NOMO-1 treated with dmso at 0.1 percent for 144 hours (cell line): Measurements from ENCODE around the gene TNFAIP2.

Experiments used
- DNase-seq: peaks from one replicate; lab custom pipeline; 2025; ENCODE audit not compliant: unreplicated experiment; lab: John Stamatoyannopoulos, UW

Gene TNFAIP2

DNA sequence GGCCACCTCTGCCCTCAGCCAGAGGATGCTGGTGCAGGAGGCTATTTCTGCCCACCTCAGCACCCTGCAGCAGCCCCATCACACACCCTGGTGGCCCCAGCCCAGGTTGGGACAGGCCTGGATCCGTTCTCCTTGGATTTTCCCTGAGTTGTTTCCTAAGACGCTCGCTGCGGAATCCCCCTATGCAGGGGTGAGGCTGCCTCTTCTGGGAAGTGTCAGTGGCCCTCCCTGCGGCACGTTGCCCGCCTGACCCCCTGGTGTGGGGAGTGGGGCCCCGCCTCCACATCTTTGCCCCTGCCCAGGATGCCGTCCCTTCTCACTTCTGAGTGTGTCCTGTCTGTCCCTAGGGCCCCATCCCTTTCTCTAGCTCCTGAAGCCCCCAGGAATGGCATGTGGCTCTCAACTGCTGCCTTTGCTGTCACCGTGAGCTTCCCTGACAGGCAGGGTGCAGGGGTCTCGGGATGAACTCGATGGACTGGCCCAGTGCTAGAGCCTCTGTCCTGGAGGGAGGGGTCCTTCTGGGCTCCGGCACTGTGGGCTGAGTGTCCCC is 29.3 kb upstream of the TNFAIP2 start:
- no peak for DNase-seq

DNA sequence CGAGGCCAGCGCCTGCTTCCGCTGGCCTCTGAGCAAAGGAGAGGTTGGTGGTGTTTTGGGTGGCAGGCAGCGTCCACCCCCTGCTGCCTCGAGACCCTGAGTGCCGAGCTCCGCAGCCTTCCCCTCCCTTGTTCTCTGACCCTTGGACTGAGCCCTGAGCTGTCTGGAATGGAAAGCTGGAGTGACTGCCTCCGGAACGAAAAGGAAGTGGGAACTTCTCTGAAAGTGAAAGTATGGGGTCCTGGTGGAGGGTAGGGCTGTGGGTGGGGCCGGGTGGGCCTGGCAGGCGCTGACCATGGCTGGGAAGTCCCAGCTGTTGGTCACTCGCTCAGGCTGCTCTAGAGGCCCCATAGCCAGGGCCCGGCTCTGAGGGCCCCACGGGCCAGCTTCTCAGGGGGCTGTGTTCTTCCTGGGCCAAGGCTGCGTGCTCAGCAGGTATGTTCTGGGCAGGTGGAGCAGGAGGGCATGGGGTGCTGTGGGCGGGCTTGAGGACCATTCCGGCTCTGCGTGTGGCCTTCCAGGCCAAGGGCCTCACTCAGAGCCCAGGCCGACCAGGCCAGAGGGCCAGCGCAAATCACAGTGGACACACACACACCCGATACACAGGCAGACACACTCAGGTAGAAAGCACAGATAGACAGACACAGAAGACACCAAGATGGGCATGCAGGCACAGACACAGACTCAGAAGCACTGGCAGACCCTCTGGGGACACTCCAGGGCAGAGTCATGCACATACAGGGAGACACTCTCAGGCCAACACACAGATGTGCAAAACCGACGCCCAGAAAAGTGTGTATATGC is 28.7 kb upstream of the TNFAIP2 start, which contains the start of gene EXOC3L4:
Gene EXOC3L4 (plus strand): TSS at position 320 of the 804 bp plus-strand sequence. CDS start 5,495 bp downstream, outside the sequence.
- DNase-seq = no peak

DNA sequence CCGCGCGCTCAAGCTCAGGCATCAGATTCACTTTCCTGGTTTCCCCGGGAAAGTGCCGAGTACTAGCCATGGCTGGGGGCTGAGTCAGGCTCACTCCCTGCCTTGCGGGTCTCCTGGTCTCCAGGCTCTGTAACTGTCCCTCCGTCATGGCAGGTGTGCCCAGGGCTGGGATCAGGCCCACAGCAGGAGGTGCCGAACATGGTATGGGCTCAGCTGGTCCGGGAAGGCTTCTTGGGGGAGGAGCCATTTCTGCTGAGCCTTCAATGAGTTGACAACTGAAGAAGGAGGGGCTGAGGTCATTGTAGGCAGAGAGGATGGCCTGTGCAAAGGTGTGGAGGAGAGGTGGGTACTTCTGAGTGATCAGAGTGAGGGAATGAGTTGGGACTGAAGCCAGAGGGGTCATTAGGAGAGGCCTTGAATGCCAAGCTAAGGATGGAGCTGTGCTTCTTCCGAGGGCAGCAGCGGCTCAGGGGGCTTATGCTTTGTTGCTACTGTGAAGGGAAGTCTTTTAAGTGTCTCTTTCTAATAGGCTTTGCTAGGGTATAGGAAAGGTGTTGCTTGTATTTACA is 28.0 kb upstream of the TNFAIP2 start:
- no peak for DNase-seq

DNA sequence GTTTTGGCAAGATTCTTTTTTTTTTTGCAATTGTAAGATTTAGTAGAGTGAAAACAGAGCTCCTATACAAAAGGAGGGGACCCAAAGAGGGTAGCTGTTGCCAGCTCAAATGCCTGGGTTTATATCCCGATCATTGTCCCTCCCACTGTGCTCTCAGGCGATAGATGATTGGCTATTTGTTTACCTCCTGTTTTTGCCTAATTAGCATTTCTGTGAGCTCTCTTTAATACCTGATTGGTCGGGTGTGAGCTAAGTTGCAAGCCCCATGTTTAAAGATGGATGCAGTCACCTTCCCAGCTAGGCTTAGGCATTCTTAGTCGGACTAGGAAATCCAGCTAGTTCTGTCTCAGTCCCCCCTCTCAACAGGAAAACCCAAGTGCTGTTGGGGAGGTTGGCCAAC is 26.9 kb upstream of the TNFAIP2 start:
- no peak for DNase-seq

DNA sequence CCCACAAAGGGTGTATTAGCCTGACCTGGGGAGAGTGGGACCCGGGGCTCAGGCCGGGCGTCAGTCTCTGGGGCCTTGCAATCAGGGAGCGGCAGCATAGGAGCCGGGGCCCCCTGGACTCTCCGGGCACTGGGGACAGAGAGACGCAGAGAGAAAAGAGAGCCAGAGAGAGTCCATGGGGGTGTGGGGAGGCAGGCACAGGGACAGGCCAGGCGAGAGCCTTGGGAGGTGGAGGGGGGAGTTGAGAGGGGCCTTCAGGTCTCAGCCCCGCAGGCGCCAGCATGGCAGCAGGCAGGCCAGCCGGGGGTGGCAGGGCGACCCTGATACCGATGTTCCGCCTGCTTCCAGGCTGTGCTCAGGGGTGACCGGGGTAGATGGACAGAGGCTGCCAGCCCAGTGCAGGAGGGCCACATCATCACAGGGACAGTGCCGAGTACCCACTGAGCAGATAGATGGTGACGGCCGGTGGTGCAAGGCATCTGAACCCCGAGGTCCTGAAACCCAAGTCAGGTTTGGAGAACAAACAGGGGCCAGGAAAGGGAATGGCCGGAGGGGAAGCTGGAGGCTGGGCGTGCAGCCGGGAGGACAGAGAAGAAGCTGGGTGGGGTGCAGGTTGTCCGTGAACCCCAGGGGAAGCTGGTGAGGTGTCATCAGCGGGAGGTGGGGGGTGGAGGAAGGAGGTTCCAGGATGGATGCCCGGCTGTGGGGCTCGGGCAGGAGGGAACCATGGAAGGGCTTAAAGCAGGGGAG is 25.8 kb upstream of the TNFAIP2 start:
- DNase-seq = no peak

DNA sequence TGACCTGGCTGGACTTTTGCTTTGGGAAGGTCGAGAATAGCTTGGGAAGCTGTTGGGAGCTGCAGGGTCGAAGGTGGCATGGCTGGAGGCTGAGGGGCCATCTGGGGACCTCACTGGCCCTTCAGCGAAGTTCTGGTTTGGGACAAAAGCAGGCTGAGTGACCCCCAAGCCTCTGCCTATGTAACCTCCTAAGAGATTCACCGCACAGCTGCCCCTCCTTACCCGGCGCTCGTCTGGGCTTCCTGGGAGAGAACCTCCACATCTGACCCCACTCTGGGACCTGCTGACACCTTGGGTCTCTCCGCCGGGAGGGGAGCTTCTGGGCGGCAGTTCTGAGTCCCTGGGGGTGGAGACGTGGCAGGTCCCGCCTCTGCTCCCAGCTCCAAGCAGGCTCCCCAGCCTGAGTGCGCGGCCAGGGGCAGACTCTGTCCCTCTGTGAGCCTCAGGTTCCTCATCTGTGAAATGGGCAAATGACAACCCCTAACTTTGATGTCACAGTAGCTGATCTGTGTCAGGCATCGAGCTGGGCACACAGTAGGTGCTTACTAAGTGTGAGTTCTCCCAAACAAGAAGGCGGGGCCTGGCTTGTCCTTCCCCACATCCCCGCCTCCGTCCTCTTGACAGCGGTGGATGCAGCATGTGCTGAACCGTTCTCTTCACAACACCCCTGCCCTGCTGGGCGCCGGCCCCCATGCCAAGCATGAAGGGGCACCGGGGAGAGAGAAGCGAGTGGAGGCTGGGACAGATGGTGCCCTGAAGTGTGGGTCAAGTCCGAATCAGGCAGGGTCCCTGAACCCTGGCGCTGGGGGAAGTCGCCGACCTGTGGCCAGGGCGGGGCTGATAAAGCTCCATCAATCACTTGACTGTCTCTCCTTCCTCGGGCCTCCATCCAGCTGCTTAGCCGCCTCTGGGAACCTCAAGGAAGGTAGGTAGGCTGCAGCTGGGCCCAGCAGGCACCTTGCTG is 25.0 kb upstream of the TNFAIP2 start:
- DNase-seq = no peak

DNA sequence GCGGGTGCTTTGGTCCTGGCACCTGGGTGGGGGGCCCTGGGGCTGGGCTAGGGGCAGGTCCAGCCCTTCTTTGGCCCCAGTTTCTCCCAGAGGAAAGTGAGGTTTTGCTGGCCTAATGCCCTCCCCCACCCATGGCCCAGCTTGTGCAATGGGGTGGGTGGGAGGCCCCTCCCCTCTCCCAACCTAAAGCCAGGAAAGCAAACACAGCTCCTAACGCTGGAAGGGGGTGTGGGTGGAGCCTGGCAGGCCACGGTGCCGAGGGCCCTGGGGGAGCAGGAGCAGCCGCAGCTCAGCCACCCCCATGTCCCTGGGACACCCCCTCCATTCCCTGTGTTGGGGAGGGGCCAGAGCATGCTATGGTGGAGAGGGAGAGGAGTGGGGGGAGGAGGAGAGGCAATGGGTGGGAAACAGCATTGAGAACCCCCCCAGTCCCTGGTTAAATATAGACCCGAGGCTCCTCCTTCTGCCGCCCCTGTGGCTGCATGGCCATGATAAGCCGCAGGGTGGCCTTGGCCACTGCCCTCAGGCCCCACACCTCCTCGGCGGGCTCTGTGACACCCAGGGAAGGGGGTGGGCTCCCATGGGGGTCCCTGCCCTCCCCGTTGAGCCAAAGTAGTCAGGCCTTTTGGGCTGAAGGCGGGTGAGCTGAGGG is 24.1 kb upstream of the TNFAIP2 start:
- DNase-seq = no peak

DNA sequence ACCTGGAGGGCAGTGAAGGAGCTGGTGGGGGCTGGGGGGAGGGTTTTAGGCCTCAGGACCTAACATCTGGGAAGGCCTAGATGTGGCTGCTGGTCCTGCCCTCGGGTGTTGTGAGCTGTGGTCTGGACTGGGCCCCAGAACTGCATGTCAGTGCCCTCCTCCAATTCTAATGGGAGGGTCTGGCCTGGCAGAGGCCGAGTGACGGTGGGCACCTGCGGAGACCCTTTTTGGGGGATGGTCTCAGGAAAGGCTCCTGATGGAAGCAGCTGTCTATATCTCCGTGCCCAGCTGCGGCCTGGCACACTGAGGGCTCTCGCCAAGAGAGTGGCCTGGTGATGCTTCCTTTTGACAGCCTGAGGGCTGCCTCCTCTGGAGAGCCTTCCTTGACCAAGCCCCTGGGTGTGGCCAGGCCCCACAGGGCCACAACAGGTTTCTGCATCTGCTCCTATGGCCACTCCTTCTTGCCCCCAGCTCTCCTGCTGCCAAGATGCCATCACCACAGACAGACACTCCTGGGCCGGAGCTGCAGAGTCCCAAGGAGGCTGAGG is 23.5 kb upstream of the TNFAIP2 start:
- DNase-seq = no peak

DNA sequence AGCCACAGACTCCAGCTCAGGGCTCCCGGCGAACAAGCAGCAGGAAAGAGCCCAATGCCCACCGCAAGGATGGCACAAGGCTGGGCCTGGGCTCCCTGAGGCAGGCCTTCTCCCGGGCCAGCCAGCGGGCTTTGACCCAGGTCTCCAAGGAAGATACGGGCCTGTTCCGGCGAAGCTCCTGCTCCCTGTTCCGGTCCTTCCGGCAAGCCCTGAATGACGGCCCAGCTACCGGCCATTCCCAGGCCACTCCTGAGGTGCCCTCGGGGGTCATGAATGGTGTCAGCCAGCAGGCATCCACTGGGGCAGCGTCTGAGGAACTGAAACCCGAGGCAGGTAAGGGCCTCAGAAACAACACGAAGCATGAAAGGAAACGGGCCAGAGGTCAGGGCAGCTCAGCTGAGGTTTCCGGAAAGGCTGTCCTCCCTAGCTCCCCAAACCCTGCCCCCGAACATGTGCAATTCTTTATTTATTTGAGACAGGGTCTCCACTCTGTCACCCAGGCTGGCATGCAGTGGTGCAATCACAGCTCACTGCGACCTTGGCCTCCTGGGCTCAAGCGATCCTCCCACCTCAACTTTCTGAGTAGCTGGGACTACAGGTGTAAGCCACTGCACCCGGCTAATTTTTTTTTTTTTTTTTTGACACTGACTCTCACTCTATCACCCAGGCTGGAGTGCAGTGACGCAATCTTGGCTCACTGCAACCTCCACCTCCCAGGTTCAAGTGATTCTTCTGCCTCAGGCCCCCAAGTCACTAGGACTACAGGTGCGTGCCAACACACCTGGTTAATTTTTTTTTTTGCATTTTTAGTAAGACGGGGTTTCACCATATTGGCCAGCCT is 22.8 kb upstream of the TNFAIP2 start:
- no peak for DNase-seq

DNA sequence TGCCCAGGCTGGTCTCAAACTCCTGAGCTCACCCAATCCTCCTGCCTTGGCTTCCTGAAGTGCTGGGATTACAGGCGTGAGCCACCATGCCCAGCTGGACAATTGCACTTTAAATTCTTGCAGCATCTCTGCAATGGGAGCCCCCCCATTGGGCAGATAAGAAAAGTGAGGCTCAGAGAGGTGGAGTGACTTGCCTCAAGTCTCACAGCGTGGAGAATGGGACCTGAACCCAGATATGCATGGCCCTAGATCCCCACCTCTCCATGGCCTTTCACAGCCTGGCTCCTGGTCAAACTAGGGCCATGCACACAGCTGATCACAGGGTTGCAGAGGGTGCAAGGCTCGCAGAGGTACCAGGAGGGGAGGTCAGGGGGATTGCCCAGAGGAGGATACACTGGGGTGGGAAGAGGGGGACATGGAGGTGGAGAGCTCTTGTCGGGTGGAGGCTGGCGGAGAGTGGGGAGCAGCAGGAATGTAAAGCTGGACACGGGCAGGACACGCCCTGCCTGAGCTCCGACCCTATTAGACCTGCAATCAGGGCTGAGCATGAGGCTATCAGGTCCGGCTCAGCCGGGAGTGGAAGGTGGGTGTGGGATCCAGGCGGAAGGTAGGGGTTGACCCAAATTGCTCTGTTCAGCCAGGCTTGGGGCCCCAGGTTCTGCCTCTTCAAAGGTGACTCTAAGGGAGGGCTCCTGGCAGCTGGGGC is 21.9 kb upstream of the TNFAIP2 start:
- DNase-seq = no peak

DNA sequence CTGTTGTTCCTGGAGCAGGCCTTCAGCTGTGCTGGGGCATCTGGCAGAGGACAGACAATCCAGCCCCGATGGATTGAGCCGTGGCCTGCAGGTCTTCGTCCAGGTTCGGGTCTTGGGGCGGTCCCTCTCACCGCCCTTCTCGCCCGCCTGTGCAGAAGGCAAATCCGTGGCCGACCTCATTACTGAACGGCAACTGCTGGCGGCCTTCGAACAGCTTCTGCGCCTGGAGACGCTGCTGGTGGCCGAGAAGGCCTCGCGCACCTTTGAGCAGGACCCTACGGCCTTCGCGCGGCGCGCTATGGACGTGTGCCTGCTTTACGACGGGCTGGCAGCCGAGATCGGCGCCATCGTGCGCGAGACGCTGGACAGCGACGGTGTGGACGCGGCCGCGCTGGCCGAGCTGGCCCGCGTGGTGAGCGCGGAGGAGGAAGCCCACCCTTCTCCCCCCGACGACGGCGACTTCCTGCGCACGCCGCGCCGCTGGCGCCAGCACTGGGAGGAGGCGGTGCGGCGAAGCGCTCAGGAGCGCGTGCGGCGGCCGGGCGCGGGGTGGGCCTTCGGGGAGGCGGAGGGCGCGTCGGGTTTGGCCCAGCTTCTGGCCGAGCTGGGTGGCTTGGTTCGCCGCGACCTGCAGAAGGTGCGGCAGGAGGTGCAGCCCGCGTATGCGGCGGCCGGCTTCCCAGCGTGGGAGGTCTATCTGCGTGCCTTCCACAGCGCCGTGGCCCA is 21.1 kb upstream of the TNFAIP2 start:
- no peak for DNase-seq

DNA sequence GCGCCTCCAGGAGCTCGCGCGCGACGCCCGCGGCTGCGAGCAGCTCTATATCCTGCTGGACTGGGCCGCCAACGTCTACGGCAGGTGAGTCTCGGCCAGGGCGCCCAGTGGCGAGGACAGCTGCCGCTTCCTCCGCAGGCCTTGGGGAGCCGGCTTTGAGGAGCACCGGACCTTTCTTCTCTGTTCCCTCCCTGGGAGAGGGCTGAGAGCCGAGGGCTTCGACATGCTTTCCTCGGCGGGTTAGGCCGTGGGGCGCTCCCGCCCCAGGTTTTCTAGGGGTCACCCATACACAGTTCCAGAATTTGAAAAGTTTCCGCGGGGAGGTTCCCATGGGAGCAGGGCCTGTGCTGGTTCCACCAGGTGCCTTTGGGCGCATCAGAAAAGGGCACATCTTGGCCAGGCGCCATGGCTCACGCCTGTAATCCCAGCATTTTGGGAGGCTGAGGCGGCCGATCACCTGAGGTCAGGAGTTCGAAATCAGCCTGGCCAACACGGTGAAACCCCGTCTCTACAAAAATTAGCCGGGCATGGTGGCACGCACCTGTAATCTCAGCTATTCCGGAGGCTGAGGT is 20.5 kb upstream of the TNFAIP2 start:
- no peak for DNase-seq

DNA sequence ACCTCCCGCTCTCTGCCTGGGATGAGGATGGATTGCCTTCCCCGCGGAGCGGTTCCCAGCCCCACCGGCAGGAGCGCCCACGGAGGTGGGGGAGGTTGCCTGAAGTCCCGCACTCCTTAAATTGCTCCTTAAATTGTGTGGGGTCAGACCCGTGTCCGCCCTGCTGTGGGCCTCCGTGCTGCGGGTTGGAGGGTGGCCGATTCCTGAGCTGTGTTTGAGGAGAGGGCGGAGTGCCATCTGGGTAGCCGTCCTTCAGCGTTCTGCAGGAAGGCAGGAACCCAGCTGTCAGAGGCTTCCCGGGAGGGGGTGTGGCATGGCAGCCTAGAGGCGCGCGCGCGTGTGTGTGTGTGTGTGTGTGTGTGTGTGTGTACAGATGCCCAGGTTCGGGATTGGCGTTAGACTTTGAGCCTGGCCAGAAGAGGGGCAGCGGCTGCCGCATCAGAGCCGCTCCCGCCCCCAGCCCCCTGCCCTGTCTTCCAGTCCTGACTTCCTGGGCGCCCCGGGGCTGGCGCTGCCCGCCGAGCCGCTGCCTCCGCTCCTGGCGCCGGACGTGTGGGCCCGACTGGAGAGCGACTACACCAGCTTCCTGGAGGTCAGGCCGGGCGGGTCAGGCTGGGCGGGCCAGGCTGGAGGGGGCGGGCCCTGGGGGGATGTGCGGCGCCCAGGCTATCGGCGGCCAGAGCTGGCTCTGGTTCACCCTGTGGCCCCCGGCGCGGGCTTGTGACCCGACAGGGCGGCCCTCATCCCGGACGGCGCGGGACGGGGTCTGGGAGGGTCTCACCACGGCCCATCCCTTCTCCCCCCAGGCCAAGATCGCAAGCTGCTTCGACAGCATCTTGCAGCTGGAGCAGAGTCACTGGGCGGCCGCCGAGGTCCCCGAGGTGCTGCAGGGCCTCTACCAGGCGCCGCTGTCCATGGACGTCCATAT is 19.5 kb upstream of the TNFAIP2 start:
- DNase-seq = no peak

DNA sequence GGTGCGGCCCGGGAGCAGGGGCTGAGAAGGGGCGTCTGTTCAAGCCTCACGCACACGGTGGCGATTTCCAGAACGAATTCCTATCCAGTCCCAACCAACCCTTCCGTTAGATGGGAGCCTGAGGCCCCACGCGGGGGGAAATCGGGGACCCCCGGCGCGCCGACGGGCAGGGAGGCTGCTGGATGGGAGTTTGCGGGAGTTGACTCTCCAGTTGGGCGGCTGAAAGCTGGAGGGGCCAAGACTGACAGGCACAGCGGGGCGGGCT is 18.9 kb upstream of the TNFAIP2 start:
- no peak for DNase-seq

DNA sequence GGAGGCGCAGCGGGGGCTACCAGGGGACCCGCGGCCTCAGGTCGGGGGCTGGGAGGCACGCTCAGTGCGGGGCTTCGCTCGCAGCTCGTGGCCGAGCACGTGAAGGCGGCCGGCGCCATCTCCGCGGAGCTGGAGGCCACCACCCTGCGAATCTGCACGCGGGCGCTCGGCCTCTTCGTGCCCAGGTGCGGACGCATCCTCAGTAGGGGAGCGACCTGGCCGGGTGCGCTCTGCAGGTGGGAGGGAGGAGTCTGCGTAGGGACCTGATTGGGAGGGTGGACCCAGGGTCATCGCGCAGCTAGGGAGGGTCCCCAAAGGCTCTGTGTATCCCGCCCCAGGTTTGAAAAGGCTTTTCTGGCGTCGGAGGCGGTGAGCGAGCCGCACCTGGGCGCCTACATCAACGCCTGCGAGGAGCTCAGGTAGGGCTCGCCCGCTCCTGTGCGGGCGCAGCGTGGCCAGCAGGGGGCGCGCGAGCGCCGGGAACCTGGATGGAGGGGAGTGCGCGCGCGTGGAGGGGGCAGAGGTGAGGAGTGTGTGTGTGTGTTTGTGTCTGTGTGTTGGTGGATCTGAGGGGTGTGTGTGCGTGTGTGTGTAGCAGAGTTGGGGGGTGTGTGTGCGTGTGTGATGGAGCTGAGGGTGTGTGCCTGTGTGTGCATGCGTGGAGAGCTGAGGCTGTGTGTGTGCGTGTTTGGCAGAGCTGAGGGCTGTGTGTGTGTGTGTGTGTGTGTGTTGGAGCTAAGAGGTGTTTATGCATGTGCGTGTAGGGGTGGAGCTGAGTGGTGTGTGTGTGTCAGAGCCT is 18.4 kb upstream of the TNFAIP2 start:
- peak; percentile 43 for DNase-seq
